Measurements from ENCODE around the gene TTLL11.

TTLL11 gene

DNA sequence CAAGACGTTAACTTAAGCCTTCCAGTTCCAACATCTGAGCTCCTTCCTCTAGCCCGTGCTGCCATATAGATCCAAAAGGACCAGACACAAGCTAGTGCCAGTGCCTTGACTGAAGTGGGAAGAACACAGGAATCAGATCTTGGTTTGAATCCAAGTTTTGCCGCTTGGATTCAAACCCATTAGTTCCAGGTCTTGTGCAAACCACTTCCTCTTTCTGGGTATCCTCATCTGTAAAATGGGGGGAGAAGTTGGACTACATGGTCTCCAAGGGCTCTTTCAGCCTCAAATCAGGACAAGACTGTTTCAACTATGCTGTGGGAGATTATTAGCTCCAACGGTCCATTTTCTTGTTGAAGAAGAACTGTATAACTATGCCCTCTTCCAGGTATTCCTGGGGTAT, 32.6 kb downstream of the TTLL11 start:
- Histone ChIP-seq H3K4me3 (ENCODE audit: severe bottlenecking) (no peak overlapping the region), H3K4me1 (ENCODE audit: insufficient read depth, poor library complexity, severe bottlenecking) (no peaks in the 10 kb centered on the region), H3K27me3 (ENCODE audit: insufficient read depth, poor library complexity, severe bottlenecking) (no peaks in the 10 kb centered on the region), H3K27ac (ENCODE audit: poor library complexity, severe bottlenecking) (no peak overlapping the region), H3K9me3 (ENCODE audit: severe bottlenecking) (no peaks in the 10 kb centered on the region), H3K36me3 (ENCODE audit: low read depth) (no peaks in the 10 kb centered on the region)
- no peak for ATAC-seq (ENCODE audit: low read depth)
- TF ChIP-seq, protein P1, sequence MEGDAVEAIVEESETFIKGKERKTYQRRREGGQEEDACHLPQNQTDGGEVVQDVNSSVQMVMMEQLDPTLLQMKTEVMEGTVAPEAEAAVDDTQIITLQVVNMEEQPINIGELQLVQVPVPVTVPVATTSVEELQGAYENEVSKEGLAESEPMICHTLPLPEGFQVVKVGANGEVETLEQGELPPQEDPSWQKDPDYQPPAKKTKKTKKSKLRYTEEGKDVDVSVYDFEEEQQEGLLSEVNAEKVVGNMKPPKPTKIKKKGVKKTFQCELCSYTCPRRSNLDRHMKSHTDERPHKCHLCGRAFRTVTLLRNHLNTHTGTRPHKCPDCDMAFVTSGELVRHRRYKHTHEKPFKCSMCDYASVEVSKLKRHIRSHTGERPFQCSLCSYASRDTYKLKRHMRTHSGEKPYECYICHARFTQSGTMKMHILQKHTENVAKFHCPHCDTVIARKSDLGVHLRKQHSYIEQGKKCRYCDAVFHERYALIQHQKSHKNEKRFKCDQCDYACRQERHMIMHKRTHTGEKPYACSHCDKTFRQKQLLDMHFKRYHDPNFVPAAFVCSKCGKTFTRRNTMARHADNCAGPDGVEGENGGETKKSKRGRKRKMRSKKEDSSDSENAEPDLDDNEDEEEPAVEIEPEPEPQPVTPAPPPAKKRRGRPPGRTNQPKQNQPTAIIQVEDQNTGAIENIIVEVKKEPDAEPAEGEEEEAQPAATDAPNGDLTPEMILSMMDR (IDR thresholded peaks at IDR 0.05; ENCODE audit: poor library complexity, severe bottlenecking), result no peak
- no peak for DNase-seq (ENCODE audit: low spot score)

DNA sequence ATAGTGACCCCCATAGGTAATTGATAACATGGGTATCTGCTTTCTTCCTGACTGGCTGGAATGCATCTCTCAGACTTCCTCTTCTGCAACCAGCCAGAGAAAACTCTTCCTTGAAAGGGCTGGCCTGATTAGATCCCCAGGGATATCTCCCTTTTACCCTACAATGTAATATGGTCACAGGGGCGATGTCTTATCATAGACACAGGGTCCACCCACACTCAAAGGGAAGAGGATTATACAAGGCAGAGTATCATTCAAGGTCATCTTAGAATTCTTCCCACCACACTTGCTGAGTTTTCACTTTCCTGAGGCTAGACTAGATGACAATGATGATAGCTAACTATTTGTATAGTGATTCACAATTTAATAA, 33.2 kb downstream of the TTLL11 start:
- H3K36me3 ChIP-seq (ENCODE audit: low read depth), result no peaks in the 10 kb centered on the region
- no peak overlapping the region for H3K4me3 ChIP-seq (ENCODE audit: severe bottlenecking)
- ATAC-seq (ENCODE audit: low read depth), result no peak
- no peaks in the 10 kb centered on the region for H3K9me3 ChIP-seq (ENCODE audit: severe bottlenecking)
- no peak for DNase-seq (ENCODE audit: low spot score)
- H3K27ac ChIP-seq (ENCODE audit: poor library complexity, severe bottlenecking), result no peak overlapping the region
- TF ChIP-seq, protein P1 (IDR thresholded peaks at IDR 0.05; ENCODE audit: poor library complexity, severe bottlenecking), result no peak
- no peaks in the 10 kb centered on the region for H3K4me1 ChIP-seq (ENCODE audit: insufficient read depth, poor library complexity, severe bottlenecking)
- H3K27me3 ChIP-seq (ENCODE audit: insufficient read depth, poor library complexity, severe bottlenecking), result no peaks in the 10 kb centered on the region

DNA sequence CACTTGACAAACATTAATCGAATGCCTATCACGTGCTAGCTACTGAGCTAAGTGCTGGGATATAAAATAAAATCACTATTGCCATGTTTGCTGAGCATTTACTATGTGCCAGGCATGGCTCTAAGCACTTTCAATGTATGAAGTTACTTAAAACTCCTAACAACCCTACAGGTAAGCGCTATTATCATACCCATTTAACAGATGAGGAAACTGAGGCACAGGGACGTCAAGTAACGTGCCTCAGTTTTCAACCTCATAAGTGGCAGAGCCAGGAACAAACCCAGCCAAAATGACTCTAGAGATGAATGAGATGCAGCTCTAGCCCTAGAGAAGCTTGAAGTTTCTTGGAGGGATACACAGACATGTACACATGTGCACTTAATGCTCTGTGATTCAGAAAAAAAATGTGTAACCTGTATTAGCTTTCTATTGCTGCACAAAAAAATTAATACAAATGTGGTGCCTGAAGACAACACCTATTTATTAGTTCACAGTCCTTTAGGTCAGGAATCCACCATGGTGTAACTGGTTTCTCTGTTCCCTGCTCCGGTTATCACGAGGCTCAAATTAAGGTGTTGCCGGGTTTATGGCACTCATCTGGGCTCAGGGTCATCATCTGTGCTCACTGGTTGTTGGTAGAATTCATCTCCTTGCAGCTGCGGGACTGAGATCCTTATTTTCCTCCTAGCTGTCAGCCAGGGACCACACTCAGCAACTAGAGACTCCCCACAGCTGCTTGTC, 33.7 kb downstream of the TTLL11 start:
- no peaks in the 10 kb centered on the region for H3K27me3 ChIP-seq (ENCODE audit: insufficient read depth, poor library complexity, severe bottlenecking)
- no peak for ATAC-seq (ENCODE audit: low read depth)
- H3K9me3 ChIP-seq (ENCODE audit: severe bottlenecking), result no peaks in the 10 kb centered on the region
- no peak overlapping the region for H3K27ac ChIP-seq (ENCODE audit: poor library complexity, severe bottlenecking)
- no peak for DNase-seq (ENCODE audit: low spot score)
- H3K4me3 ChIP-seq (ENCODE audit: severe bottlenecking), result no peak overlapping the region
- H3K4me1 ChIP-seq (ENCODE audit: insufficient read depth, poor library complexity, severe bottlenecking), result peaks cover 2% of the 10 kb centered on the region
- TF ChIP-seq, protein P1 (IDR thresholded peaks at IDR 0.05; ENCODE audit: poor library complexity, severe bottlenecking), result no peak
- no peaks in the 10 kb centered on the region for H3K36me3 ChIP-seq (ENCODE audit: low read depth)

DNA sequence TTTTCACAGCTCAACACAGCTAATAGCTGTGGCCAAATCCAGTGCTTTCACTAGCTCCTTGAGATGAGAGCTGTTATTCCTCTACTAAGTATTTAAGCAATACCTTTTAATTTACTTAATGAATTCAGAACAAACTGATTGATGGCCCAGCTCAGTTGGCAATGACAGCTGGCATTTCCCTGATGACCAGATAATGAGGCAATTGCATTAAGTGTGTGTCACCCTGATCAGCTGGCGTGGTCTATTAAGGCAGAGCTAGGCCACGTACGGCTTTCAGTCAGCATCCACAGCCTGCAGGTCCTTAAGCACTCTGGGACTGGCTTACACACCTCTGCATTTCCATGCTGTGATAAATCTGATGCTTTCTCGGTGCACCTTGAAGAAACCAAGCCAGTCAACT, 34.4 kb downstream of the TTLL11 start:
- Histone ChIP-seq H3K4me3 (ENCODE audit: severe bottlenecking) (no peak overlapping the region), H3K4me1 (ENCODE audit: insufficient read depth, poor library complexity, severe bottlenecking) (peaks cover 6% of the 10 kb centered on the region), H3K27me3 (ENCODE audit: insufficient read depth, poor library complexity, severe bottlenecking) (no peaks in the 10 kb centered on the region), H3K9me3 (ENCODE audit: severe bottlenecking) (no peaks in the 10 kb centered on the region), H3K27ac (ENCODE audit: poor library complexity, severe bottlenecking) (no peak overlapping the region), H3K36me3 (ENCODE audit: low read depth) (no peaks in the 10 kb centered on the region)
- DNase-seq (ENCODE audit: low spot score) (no peak), ATAC-seq (ENCODE audit: low read depth) (no peak)
- TF ChIP-seq, protein P1 (IDR thresholded peaks at IDR 0.05; ENCODE audit: poor library complexity, severe bottlenecking), result no peak

DNA sequence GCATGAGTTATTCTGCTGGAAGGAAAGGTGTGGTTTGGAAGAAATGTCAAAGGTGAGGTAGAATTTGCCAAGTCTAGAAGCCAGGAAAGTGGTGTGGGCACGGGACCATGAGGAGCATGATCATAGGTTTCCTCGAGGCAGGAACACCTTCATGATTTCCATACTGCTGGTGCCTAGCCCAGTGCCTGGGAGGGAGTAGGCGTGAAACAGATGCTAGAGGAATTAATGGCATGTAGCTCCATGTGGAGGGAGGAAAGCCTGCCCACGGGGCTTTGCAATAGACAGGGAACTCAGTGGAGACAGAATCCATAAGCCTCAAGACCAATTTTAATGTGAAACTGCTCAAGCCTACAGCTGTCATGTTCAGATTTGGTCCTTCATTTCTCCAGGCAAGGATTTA, 35.1 kb downstream of the TTLL11 start:
- Histone ChIP-seq H3K4me1 (ENCODE audit: insufficient read depth, poor library complexity, severe bottlenecking) (peaks cover 12% of the 10 kb centered on the region), H3K36me3 (ENCODE audit: low read depth) (no peaks in the 10 kb centered on the region), H3K4me3 (ENCODE audit: severe bottlenecking) (no peak overlapping the region), H3K27me3 (ENCODE audit: insufficient read depth, poor library complexity, severe bottlenecking) (no peaks in the 10 kb centered on the region), H3K27ac (ENCODE audit: poor library complexity, severe bottlenecking) (no peak overlapping the region), H3K9me3 (ENCODE audit: severe bottlenecking) (no peaks in the 10 kb centered on the region)
- no peak for DNase-seq (ENCODE audit: low spot score)
- TF ChIP-seq, protein P1 (IDR thresholded peaks at IDR 0.05; ENCODE audit: poor library complexity, severe bottlenecking), result no peak
- ATAC-seq (ENCODE audit: low read depth), result no peak

Data from RWPE2 (cell line).